Lung (tissue), 12 donors: ENCODE results near the gene TTLL8. TPM values are rescaled to one million over a fixed set of nuclear protein-coding genes. Genes with fewer than 3 reads are reported as not detected.

Experiments used
- ATAC-seq: fragments of 200-7000 bp; cut with Tn5 transposase; one replicate; pipeline ENCODE4 v1.9.1; 2020; ENCODE audit warnings: moderate number of reproducible peaks; ENCODE audit not compliant: insufficient read depth, low FRiP score
- DNase-seq, 3 donors: peaks; one replicate each; pipeline ENCODE4 v3.0.0-alpha.2; 2013 to 2017
- H3K27ac ChIP-seq, 2 donors: one replicate each; pipeline ENCODE4 v1.5.1; 2013; ENCODE audit warnings: mild to moderate bottlenecking in 2 of 2, moderate library complexity in 2 of 2, control low read depth in 1 of 2, inconsistent platforms in 1 of 2, low read depth in 1 of 2, low read length in 1 of 2
- H3K27me3 ChIP-seq, 3 donors: one replicate each; pipeline ENCODE4 v1.5.1; 2013; ENCODE audit warnings: low read length in 2 of 3; ENCODE audit not compliant: control insufficient read depth in 3 of 3, insufficient read depth in 3 of 3
- H3K36me3 ChIP-seq, 4 donors: one replicate each; pipeline ENCODE4 v1.5.1; 2013; ENCODE audit warnings: low read length in 4 of 4, mild to moderate bottlenecking in 1 of 4, moderate library complexity in 1 of 4; ENCODE audit not compliant: control insufficient read depth in 4 of 4, insufficient read depth in 4 of 4
- H3K4me1 ChIP-seq, 5 donors: one replicate each; pipeline ENCODE4 v1.5.1; 2013; ENCODE audit warnings: low read length in 5 of 5, mild to moderate bottlenecking in 2 of 5, moderate library complexity in 1 of 5; ENCODE audit not compliant: control insufficient read depth in 5 of 5, insufficient read depth in 5 of 5
- H3K4me3 ChIP-seq: one replicate; pipeline ENCODE4 v1.5.1; 2013; ENCODE audit warnings: mild to moderate bottlenecking, control low read depth, moderate library complexity
- H3K9ac ChIP-seq, 2 donors: one replicate each; pipeline ENCODE4 v1.5.1; 2013; ENCODE audit warnings: low read length in 2 of 2, control low read depth in 1 of 2; ENCODE audit not compliant: insufficient read depth in 1 of 2
- H3K9me3 ChIP-seq, 4 donors: one replicate each; pipeline ENCODE4 v1.5.1; 2013; ENCODE audit warnings: low read length in 3 of 4, mild to moderate bottlenecking in 1 of 4, moderate library complexity in 1 of 4; ENCODE audit not compliant: control insufficient read depth in 4 of 4, insufficient read depth in 3 of 4
- CTCF ChIP-seq: IDR thresholded peaks from 2 replicates; pipeline ENCODE4 v1.5.1; 2012; ENCODE audit warnings: mild to moderate bottlenecking; ENCODE audit errors: control extremely low read depth, extremely low read depth
- WGBS, 2 donors: extraction: QIAGEN DNeasy Blood & Tissue Kit; methylation state at CpG; one replicate each; pipeline ENCODE4 v1.1.7; 2013; 5-methylcytosine and 5-hydroxymethylcytosine counted together
- polyA plus RNA-seq, 2 donors: library from polyadenylated mRNA; stranded (reverse); fragments of 200-250 nt; gene quantifications; one replicate each; pipeline ENCODE4 v1.2.1, GENCODE V29; 2013
- total RNA-seq, 2 donors: library from RNA; depleted of rRNA in 1 of 2; stranded (reverse); fragments of >200 nt in 1 of 2; gene quantifications; one replicate each; pipeline ENCODE4 v1.2.1, GENCODE V29; 2014 to 2021
- donor health status: control.
- donor health status: control.
- donor health status: Bipolar disorder and iron deficiency.
- donor health status: healthy.
- donor health status: DM: yes; HTN: yes; CAD: no.

The TTLL8 gene
- total and polyA plus RNA-seq, 4 donors = not detected

GRCh38 chr22:50000587-50001387 is 57.3 kb downstream of the TTLL8 start:
- no peak for ATAC-seq
- Histone ChIP-seq H3K4me1 (peaks cover 0 to 4% (median 0%) of the 10 kb centered on the region in 5 donors), H3K4me3 (no peak overlapping the region), H3K9ac (no peak overlapping the region), H3K9me3 (no peaks in the 10 kb centered on the region), H3K27me3 (peaks cover 0 to 11% (median 2%) of the 10 kb centered on the region in 3 donors), H3K36me3 (no peaks in the 10 kb centered on the region), H3K27ac (no peak overlapping the region)
- TF ChIP-seq CTCF = no peak
- 95 to 97% methylated on average over 32 of the region's 32 CpGs for WGBS, 2 donors
- no peak for DNase-seq

GRCh38 chr22:49999946-50000586 is 58.0 kb downstream of the TTLL8 start:
- Histone ChIP-seq H3K36me3 (no peaks in the 10 kb centered on the region), H3K27ac (no peak overlapping the region), H3K27me3 (peaks cover 0 to 11% (median 2%) of the 10 kb centered on the region in 3 donors), H3K4me3 (no peak overlapping the region), H3K9me3 (peaks cover 0 to 2% (median 0%) of the 10 kb centered on the region in 4 donors), H3K4me1 (peaks cover 0 to 4% (median 0%) of the 10 kb centered on the region in 5 donors), H3K9ac (no peak overlapping the region)
- WGBS, 2 donors = 45 to 67% methylated on average over 27 to 41 of the region's 41 CpGs
- no peak for DNase-seq
- no peak for TF ChIP-seq CTCF
- no peak for ATAC-seq

GRCh38 chr22:49999063-49999945 is 58.8 kb downstream of the TTLL8 start:
- 17 to 25% methylated on average over 44 to 70 of the region's 70 CpGs for WGBS, 2 donors
- peaks cover 0 to 2% (median 0%) of the 10 kb centered on the region in 4 donors for H3K9me3 ChIP-seq
- H3K9ac ChIP-seq = no peak overlapping the region
- H3K27ac ChIP-seq = no peak overlapping the region
- ATAC-seq = no peak
- no peak for TF ChIP-seq CTCF
- H3K4me3 ChIP-seq = no peak overlapping the region
- no peaks in the 10 kb centered on the region for H3K36me3 ChIP-seq
- peaks cover 0 to 4% (median 0%) of the 10 kb centered on the region in 5 donors for H3K4me1 ChIP-seq
- no peak for DNase-seq
- peaks cover 0 to 11% (median 2%) of the 10 kb centered on the region in 3 donors for H3K27me3 ChIP-seq
